Middle frontal gyrus (tissue), 1 donor: ENCODE results near the gene PRICKLE3.
"Not testable (repeated sequence)": the region's sequence is repeated elsewhere in the genome, so short reads cannot be mapped to it uniquely, and the experiment has no call there.

Experiments
- DNase-seq: peaks from one replicate; pipeline ENCODE4 v3.0.0-alpha.2; 2015; ENCODE audit warnings: low spot score; ENCODE audit errors: extremely low spot score

PRICKLE3 gene

GRCh38 chrX:49184294-49185281 is 1.6 kb downstream of the PRICKLE3 start:
- no peak for DNase-seq

GRCh38 chrX:49183701-49184281 is 2.4 kb downstream of the PRICKLE3 start:
- no peak for DNase-seq

GRCh38 chrX:49179358-49179757 is 6.8 kb downstream of the PRICKLE3 start:
- DNase-seq = no peak

GRCh38 chrX:49178537-49178936 is 7.6 kb downstream of the PRICKLE3 start:
- DNase-seq = no peak

- no peak for DNase-seq
These were observed 8.2 kb downstream of the PRICKLE3 start for GRCh38 chrX:49177873-49178480.

- DNase-seq = no peak
These were observed 8.8 kb downstream of the PRICKLE3 start for GRCh38 chrX:49177338-49177833.

GRCh38 chrX:49176421-49177326 is 9.5 kb downstream of the PRICKLE3 start:
- DNase-seq = no peak

- no peak for DNase-seq
These were observed 10.5 kb downstream of the PRICKLE3 start for GRCh38 chrX:49175435-49176274.

GRCh38 chrX:49174723-49175122 is 11.4 kb downstream of the PRICKLE3 start:
- DNase-seq = no peak

GRCh38 chrX:49173544-49173943 is 12.6 kb downstream of the PRICKLE3 start:
- DNase-seq = not testable (repeated sequence)

- no peak for DNase-seq
These were observed 13.8 kb downstream of the PRICKLE3 start for GRCh38 chrX:49172280-49172780.

GRCh38 chrX:49171752-49172279 is 14.4 kb downstream of the PRICKLE3 start, which contains the start of gene PLP2:
PLP2 (plus strand) TSS chrX:49171898; CDS start chrX:49172001, 103 bp downstream.
- no peak for DNase-seq

- DNase-seq = no peak
These were observed 18.4 kb downstream of the PRICKLE3 start for GRCh38 chrX:49167740-49168108.

GRCh38 chrX:49166914-49167739 is 19.0 kb downstream of the PRICKLE3 start:
- no peak for DNase-seq

GRCh38 chrX:49165901-49166881 is 20.0 kb downstream of the PRICKLE3 start:
- DNase-seq = no peak

GRCh38 chrX:49164589-49165360 is 21.4 kb downstream of the PRICKLE3 start:
- no peak for DNase-seq
